OCI-LY7 (cell line): ENCODE results near the gene AXIN2.

ENCODE experiments used
- EZH2phosphoT487 ChIP-seq: fragments of 200-600 bp; sonication (generic); IDR thresholded peaks from 2 replicates; pipeline ENCODE4 v1.6.1; 2018; ENCODE audit warnings: low read depth, borderline replicate concordance, mild to moderate bottlenecking, mixed run types, antibody characterized with exemption, low read length, moderate library complexity, mixed read lengths
- TF ChIP-seq, protein P1 (sequence below): fragments of 200-600 bp; sonication (generic); conservative IDR thresholded peaks from 2 replicates; pipeline ENCODE4 v1.5.1; 2014; ENCODE audit warnings: mild to moderate bottlenecking, antibody characterized with exemption, low read length, moderate library complexity, mixed read lengths

DNA sequence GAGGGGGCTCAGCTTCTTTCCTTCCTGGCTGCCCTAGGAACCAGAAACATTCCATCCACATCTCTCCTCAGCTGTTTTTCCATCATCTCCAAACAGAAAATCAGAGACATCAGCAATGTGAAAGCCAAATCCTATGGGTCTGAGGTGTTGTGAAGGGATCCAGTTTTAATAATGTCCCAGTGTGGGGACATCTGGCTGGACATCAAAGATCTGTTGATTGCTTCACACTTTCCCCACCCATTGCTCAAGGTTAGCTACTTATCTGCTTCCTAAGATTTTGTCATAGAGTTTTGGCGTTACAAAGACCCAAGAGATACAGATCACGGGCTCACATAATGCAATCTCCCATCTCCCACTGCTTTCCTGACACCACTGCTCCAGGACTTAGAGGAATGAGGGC lies 47.8 kb upstream of the AXIN2 start:
- TF ChIP-seq, protein P1, sequence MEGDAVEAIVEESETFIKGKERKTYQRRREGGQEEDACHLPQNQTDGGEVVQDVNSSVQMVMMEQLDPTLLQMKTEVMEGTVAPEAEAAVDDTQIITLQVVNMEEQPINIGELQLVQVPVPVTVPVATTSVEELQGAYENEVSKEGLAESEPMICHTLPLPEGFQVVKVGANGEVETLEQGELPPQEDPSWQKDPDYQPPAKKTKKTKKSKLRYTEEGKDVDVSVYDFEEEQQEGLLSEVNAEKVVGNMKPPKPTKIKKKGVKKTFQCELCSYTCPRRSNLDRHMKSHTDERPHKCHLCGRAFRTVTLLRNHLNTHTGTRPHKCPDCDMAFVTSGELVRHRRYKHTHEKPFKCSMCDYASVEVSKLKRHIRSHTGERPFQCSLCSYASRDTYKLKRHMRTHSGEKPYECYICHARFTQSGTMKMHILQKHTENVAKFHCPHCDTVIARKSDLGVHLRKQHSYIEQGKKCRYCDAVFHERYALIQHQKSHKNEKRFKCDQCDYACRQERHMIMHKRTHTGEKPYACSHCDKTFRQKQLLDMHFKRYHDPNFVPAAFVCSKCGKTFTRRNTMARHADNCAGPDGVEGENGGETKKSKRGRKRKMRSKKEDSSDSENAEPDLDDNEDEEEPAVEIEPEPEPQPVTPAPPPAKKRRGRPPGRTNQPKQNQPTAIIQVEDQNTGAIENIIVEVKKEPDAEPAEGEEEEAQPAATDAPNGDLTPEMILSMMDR: no peak
- no peak for TF ChIP-seq EZH2phosphoT487
